Superior temporal gyrus (tissue), 1 donor: ENCODE data around the gene ACAN.

Experiments used
- DNase-seq: peaks from one replicate; pipeline ENCODE4 v3.0.0-alpha.2; 2016; ENCODE audit errors: extremely low spot score

The ACAN gene

DNA sequence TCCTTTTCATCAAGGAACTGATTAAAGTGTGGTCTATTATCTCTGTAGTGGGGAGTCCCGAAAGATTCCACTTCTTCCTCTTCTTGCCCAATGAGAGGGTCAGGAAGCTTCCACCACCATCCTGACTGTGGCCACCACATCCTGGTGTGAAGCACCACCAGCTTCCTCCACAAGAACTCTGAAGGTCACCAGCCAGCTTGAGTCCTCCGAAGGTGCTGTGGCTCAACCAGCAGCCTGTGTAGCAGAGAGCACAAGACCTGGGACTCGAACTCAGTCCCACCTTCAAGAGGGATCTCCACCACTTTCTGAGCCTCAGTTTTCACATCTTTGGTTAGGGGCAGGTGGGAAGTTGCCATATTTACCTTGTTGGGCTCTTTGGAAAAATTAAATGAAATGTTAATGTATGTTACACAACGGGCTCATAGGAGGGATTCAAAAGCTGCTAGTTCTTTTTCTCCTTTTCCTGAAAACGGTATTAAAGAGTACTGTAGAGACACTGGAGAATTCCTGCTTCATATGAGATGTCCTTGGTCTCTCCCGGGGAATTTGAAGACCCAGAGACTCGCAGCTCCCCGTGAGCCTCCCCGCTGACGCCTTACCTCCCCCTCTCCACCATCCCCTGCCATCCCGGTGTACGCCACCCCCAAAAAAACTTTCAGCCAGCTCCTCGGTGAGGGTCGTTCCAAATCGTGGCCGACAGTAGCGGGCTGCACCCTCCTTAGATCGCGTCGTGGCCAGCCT, 816 bp upstream of the ACAN start:
- DNase-seq = no peak

DNA sequence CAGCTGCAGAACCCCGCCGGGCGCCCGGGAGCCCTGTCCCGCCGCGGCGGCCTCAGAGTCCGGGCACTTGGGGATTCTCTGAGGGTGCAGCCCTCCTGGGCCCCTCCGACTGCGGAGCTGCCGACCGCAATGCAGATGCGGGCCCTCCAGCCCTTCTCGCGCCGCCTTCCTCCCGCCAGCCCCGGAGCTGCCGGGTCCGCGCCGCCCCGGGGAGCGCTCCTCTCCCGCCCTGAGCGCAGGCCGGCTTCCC, 320 bp upstream of the ACAN start:
- DNase-seq = no peak

DNA sequence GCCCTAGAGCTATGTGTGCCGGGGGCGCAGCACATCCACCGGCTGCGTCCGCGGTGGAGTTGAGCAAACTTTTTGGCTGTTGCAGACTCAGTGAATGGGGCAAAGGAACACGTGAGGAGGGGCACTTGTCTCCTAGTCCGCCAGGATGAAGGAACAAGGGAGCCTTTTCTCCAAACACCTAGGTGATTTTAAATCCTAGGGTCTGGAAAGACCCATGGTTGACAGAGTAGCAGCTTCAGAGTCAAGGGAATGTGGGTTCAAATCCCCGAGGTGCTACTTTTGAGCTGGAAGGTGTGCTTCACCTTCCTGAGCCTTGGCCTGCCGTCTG, 648 bp downstream of the ACAN start:
- DNase-seq = no peak

DNA sequence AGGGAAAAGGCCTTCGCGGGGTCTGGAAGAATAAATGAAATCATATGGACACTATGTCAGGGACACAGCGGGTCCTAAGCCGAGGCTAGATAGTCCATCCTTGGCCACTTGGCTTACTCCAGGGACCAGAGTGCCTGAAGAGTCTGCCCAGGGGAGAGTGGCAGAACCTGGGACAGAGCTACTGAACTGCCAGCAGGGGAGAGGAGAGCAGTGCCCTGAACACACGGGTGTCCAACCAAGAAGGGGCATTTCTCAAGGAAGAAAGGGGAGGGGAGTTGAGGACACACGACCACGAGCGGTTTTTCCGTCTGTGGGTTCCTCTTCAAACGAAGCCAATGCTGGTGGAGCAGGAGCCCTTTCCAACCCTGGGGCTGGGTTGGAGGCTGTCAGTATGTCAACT, 1.0 kb downstream of the ACAN start:
- DNase-seq = no peak

DNA sequence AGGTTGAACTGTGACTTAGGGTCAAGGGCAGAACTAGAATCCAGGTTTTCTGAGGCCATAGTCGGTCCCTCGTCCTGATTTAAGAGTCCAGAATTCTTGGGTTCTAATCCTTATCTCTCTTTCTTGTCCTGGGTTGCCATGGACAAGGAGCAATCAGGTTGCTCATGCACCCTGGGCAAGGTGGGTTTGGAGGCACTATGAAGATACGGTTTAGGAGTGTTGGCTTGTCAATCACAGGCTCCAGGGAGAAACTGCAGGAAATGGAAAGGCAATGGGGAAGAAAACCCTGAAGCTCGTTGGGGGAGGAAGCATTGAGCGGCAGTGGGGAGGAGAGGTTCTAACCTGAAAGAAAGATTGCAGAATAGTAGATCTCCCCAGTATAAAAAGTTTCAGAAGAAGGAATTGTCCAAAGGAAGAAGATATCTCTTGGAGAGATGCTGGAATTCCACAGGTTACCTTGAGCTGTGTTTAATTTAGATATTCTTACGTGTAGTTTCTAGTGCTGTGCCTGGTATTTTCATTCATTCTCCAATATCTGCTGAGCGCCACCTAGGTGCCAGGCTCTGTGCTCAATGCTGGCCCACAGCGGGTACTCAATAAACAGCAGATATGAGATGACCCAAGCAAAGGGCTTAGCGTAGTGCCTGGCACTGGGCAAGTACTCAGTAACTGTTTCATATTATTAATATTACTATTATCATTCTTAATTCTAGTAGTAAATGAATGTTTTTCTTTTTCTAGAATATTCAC, 2.0 kb downstream of the ACAN start:
- no peak for DNase-seq

DNA sequence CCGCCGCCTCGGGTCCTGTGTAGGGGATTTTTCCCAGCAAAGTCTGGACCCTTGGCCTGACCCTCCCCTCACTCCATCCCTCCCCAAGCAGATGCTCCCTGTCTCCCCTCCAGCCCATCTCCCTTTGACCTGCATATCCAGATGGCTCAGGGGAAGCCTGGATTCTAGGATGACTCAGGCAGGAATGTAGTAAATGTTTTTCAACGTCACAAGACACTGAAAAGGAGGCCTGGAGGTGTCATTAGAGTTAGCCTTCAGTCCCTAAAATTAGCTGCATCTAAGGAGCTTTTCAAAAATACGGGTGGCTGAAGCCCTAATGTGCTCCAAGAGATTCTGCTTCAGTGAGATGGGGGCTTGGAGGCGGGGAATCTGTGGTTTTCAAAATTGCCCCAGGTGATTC, 7.2 kb downstream of the ACAN start:
- no peak for DNase-seq

DNA sequence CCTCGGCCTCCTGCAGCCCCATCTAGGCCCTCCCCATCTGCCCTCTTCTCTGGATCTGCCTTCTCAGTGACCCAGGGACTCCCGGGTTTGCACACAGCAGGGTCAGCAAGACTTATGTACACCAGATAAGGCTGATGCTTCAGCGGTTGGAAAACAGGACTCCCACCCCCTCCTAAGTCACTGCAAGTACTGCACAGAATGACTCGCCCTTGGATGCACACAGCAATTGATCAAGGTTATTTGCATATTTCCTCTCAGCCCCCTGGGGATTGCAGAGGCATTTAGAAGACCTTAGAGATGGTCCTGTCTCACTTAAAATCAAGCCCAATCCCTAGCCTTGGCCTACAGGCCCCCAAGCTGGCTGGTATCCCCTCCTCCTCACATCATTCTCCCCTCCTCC, 8.9 kb downstream of the ACAN start:
- no peak for DNase-seq

DNA sequence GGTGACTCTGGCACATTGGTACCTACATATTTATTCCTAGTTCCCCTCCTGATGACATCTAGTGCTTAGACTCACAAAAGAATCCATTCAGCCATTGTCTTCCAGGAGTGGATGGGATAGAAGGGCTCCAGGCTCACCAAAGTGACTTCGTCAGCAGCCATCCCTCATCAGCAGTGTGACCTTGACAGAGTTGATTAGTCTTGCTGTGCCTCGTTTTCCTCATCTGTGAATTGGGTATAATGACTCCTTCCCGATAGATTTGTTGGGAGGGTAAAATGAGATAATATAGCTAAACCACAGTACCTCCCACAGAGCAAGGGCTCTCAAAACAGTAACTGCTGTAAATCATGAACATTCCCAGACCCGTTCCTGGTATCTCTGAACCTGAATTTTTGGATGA, 10.7 kb downstream of the ACAN start:
- no peak for DNase-seq

DNA sequence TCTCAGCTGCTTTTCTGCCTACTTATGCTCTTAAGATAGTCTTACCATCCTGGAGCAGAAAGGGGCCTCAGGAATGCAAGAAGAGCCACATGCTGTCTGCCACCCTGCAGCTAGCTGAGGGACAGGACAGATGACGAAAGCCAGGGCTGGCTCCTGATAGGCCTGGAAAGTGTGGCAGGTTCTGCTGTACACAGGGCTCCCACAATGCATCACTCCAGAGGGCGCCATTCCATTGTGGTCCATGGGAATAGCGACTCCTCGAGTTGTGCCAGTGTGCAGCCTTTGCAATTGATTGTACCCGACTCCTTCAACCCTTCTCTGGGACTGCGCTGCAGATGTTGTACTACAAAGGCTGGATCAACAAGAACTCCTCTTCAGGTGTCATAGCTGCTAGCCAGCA, 11.2 kb downstream of the ACAN start:
- no peak for DNase-seq

DNA sequence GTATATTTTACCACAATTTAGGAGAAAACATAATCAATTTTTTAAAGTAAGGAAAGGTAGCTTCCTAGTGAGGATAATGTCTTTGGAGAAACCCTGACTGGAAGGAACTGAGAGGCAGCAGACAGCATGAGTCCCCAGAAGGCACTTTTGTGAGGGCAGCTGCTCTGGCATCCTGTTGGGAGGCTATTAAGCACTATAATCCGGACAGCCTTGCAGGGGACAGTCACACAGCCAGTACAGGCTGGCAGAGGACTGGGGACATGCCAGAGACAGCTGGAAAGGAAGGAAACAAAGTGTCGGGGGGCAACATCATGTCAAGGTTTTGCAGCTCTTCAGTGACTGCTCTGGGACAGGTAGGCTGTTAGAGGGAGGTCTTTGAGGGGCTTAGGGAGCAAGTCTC, 15.7 kb downstream of the ACAN start:
- DNase-seq = no peak

DNA sequence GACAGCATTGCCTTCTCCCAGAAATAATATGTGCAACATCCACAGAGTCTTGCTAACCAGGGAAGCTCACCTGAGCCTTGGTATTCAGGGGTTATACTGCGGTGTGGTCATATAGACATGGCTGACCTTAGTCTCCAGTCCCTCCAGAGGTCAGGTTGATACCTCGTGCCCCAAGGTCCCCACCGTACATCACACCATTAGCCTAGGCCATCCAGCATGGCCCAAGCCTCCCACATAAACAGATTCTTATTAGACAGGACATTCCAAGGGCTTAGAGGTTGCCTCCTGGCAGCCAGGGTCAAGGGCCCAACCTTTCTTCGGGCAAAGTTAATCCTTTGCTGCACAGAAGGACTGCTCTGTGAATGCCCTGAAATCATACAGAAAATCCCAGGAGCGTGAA, 18.8 kb downstream of the ACAN start:
- DNase-seq = no peak

DNA sequence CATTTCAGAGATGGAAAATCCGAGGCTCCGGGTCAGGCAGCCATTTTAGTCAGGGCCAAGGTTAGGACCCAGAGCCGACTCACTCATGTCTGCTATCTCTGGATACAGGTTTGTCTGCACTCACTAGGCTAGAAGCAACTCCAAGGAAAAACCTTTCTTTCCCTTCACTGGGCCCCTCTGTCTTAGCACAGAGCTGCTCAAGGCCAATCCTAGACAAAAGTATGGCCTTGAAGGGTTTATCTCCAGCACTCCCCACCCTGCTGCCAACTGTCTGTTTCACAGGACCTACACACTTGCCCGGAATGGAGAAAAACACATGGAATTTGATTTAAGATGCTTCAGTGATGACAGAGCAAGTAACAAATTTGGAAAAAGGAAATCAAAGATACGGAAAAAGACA, 25.6 kb downstream of the ACAN start:
- no peak for DNase-seq

DNA sequence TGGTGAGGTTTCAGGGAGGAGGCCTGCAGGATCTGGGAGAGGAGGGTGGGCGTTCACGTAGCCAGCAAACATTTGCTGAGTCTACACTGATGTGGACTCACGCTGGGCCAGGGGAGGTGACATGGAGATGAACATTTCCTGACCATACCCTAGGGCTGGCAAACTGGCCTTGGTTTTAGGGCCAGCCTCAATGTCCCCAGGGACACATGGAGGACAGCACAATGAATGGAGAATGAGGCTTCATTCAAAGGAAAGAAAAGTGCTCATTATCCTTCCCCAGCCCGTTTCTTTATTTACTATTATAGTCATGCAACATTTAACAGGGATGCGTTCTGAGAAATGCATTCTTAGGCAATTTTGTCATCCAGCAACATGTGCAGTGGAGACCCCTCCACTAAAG, 26.8 kb downstream of the ACAN start:
- DNase-seq = no peak

DNA sequence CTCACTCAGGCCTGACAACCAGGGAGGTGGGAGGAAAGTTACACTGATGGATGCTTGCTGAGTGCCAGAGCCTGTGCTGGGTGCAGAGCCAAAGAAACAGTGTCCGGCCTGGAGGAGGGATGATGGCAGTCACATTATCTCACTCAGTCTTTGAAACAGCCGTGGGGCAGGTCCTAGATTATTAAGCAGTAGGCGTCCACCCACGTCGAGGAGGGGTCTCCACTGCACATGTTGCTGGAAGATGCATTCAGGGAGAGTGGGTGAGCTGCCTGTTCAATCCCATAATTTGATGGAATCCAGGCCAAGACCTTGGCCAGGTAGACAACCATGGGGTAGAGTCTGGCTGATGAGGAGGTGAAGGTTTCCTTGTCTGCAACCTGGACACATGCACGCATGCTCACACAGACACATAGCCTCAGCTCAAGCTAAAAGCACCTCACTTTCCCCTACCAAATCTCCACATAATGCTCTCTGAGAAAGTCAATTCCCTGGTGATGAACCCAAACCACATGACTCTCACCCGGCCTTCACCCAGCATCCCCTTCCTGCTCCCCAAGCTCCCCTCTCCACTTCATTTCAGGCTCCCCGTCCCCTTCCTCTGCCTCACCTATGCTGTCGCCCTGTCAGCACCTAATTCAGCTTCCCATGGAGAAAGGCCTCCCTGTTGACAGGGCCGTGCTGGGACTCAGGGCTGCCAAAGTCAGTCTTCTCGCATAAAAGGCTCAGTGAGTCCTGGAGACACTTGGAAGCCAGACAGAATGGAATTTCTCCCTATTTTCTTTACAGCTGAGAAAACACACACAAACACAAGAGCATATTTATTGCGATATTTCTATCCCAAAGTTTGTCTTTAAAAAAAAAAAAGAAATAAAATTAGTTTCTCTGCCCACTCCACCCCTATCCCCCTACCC, 29.8 kb downstream of the ACAN start:
- DNase-seq = no peak

DNA sequence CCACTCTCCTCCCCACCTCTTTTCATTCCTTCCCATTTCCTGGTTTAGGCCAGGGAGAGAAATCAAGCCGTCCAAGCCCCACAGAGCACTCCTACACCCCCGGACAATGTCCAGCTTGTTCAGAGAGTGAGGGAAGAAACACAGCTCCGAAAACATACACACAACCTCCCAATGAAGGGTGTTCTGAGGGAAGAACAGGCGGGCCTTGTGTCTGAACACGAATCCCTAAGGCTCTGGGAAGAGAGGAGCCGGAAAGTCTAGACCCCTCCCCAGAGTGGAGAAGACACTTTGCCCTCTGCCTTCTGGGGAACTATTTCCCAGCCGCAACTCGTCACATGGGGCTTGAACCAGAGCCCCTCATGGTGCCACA, 30.5 kb downstream of the ACAN start:
- DNase-seq = peak; percentile 19

DNA sequence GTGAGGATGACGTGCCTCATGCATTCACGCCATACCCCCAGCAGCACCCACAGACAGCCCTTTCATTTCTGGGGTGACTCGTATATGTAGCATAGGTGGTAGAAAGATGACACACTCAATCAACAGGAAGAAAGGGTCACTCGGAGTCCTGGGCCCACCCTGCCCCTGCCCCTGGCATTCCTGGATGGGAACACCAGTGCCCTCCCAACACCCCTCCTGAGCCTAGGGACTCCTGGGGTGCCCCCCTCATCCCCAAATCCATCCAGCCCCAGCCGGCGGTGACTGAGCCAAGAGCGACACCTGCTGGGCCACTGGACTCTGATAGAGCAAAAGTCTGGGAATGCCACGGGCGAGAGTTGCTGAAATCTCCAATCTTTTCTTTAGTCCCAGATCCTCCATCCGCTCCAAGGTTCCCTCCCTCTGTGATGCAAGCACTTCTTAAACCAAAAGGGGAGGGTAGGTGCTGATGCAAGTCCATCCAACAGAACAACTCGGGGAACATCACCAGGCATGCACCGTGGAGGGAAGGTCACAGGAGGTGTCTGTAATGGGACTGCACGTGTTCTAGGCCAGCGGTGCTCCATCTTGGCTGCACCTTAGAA, 31.1 kb downstream of the ACAN start:
- DNase-seq = peak; percentile 70

DNA sequence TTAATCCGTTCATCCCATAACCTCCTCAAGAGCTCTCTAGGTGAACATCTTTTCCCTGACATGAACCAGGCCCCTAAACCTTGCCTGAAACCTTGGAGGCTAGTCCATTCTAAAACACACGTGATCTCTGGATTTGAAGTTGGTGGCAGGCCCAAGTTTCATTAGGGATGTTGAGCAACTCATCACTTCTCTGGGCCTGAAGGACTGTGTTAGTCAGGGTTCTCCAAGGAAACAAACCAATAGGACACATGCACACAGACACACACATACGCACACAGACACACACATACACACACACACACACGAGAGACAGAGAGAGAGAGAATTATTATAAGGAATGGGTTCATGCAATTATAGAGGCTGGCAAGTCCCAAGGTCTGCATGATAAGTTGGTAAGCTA, 31.9 kb downstream of the ACAN start:
- no peak for DNase-seq

DNA sequence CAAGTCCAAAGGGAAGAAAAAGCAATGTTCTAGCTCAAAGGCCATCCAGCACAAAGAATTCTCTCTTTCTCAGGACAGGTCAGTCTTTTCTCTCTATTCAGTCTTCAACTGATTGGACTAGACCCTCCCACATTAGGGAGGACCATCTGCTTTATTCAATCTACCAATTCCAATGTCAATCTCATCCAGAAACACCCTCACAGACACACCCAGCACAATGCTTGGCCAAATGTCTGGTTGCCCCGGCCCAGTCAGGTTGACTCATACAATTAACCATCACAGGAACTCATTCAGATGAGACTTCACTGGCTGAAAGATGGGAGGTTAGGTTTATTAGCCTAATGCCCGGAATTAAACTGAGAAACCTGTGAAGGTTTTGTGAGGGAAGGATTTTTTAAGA, 32.4 kb downstream of the ACAN start:
- DNase-seq = no peak

DNA sequence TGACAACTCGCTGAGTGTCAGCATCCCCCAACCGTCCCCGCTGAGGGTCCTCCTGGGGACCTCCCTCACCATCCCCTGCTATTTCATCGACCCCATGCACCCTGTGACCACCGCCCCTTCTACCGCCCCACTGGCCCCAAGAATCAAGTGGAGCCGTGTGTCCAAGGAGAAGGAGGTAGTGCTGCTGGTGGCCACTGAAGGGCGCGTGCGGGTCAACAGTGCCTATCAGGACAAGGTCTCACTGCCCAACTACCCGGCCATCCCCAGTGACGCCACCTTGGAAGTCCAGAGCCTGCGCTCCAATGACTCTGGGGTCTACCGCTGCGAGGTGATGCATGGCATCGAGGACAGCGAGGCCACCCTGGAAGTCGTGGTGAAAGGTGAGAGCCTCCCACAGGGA, 35.4 kb downstream of the ACAN start:
- no peak for DNase-seq

DNA sequence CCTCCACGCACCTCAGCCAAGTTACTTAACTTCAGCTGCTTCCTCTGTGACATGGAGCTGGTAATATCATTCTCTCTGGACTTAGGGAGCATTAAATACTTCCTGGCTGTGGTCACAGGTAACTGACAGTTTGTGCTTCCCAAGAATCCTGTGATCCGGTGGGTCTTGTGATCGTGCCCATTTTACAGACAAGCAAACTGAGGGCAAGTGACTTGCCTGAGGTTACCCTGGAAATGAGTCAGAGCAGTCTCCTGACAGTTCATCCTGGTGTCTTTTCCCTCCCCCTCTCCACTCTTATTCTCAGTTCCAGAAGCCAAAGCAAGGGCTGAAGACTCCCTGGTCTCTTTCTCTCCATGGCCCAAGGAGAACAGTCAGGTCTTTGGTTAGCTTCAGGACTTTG, 35.9 kb downstream of the ACAN start:
- no peak for DNase-seq

DNA sequence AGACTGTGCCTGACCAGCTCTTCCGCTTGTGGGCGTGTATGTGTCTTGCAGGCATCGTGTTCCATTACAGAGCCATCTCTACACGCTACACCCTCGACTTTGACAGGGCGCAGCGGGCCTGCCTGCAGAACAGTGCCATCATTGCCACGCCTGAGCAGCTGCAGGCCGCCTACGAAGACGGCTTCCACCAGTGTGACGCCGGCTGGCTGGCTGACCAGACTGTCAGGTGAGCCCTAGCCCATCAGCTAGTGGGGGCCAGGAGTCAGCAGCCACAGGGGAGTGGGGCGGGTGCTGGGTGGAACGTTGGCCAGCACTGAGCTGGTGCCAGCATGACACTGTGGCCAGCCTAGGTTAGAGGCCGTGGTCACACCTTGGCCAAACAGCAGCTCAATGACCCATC, 36.7 kb downstream of the ACAN start:
- no peak for DNase-seq

DNA sequence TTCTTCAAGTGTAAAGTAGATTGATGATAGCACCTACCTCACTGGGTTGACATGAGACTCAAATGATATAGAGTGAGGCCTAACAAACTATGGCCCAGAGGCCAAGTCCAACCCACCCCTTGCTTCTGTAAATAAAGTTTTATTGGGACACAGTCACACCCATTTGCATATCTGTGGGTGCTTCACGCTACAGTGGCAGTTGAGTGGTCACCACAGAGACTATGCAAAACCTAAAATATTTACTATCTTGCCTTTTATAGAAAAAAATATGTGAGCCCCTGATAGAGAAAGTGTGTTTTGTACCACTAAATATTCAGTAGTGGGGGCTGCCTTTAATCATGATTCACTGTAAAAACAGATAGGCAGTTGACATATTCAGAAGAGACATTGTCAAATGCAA, 38.0 kb downstream of the ACAN start:
- no peak for DNase-seq

DNA sequence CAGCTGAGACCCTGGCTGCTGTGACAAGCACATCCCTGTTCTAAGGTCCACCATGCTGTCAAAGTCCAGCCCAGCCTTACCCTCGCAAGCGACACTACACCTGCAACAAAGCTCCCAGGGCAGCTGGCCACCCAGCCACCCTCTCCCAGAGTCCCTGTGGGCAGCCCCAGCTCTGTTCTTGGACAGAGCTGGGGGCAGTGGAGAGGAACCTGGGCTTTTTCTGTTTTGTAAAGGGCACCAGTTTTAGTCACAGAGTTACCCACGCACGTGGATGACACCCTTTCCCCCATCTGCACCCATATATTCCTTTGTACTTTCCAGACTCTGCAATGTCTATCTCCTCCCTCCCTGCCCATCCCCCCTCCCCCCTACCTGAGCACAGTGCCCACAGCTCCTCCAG, 38.9 kb downstream of the ACAN start:
- DNase-seq = no peak
